Measurements from ENCODE around the gene PLA2G4E. TPM values are rescaled to one million over a fixed set of nuclear protein-coding genes. Genes with fewer than 3 reads are reported as not detected.

PLA2G4E gene
- total RNA-seq, 1 experiment from 2014 or later: not detected

DNA sequence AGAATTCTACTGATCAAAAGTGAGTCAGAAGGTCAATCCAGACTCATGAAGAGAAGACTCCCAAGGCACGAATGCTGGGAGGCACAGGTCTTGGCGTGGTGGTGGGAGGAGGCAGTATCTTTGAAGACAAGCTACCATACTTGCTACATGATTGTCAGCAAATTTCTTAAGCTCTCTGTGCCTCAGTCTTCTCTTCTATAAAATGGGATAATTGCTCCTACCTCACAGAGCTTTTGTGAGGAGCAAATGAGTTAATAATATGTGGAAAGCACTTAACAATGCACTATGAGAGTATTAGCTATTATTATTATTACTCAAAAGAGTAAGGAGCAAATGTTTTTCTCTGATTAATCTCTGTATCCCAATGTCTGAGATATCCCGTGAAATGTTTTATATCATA lies 84.7 kb downstream of the PLA2G4E start:
- no peak for DNase-seq (ENCODE audit: low spot score)
- no peaks in the 10 kb centered on the region for H3K36me3 ChIP-seq (ENCODE audit: insufficient read depth, low read length, poor library complexity, severe bottlenecking)
- peaks cover 14% of the 10 kb centered on the region for H3K4me1 ChIP-seq (ENCODE audit: insufficient read depth, low read length, poor library complexity, severe bottlenecking)
- BruUV-seq (replicated peaks): no TSS peak
- intact Hi-C loops (cut with micrococcal nuclease; ENCODE audit: unreplicated experiment): no loop called here
- no peak overlapping the region for H3K27ac ChIP-seq (ENCODE audit: low read depth, low read length, poor library complexity, severe bottlenecking)
- no peak overlapping the region for H3K4me3 ChIP-seq (ENCODE audit: low read depth, low read length, poor library complexity, severe bottlenecking)
- ChIA-PET POLR2A (ENCODE audit: low non-redundant PET) (no interaction called here), CTCF (no interaction called here)
- no peaks in the 10 kb centered on the region for H3K27me3 ChIP-seq (replicated peaks; ENCODE audit: insufficient read depth, low read depth, low read length, poor library complexity)
- no peak for TF ChIP-seq EZH2 (IDR thresholded peaks at IDR 0.05; ENCODE audit: borderline replicate concordance, low read depth, low read length, poor library complexity, severe bottlenecking)
- TF ChIP-seq, protein P1, sequence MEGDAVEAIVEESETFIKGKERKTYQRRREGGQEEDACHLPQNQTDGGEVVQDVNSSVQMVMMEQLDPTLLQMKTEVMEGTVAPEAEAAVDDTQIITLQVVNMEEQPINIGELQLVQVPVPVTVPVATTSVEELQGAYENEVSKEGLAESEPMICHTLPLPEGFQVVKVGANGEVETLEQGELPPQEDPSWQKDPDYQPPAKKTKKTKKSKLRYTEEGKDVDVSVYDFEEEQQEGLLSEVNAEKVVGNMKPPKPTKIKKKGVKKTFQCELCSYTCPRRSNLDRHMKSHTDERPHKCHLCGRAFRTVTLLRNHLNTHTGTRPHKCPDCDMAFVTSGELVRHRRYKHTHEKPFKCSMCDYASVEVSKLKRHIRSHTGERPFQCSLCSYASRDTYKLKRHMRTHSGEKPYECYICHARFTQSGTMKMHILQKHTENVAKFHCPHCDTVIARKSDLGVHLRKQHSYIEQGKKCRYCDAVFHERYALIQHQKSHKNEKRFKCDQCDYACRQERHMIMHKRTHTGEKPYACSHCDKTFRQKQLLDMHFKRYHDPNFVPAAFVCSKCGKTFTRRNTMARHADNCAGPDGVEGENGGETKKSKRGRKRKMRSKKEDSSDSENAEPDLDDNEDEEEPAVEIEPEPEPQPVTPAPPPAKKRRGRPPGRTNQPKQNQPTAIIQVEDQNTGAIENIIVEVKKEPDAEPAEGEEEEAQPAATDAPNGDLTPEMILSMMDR (conservative IDR thresholded peaks at IDR 0.05; ENCODE audit: low read depth, low read length): no peak
- no peaks in the 10 kb centered on the region for H3K9me3 ChIP-seq (ENCODE audit: low read depth, low read length, poor library complexity, severe bottlenecking)

DNA sequence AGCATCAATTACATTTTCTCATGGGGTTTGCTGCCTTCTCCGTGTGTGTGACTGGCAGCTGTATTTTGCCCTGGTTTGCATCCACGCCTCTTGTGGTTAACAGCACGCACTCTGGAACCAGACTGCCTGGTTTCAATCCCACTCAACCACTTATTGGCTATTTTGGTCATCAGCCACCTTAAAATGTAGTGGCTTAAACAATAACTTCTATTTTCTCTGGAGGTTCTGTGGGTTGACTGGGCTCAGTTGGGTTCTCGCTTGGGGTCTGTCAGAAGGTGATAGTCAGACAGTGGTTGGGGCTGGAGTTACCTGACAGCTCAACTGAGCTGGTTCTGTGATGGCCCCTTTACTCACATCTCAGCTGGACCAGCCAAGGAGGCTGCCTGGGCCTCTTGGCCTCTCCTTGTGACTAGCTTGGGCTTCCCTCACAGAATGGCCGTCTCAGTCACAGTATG lies 85.2 kb downstream of the PLA2G4E start:
- Histone ChIP-seq H3K27me3 (replicated peaks; ENCODE audit: insufficient read depth, low read depth, low read length, poor library complexity) (no peaks in the 10 kb centered on the region), H3K4me1 (ENCODE audit: insufficient read depth, low read length, poor library complexity, severe bottlenecking) (peaks cover 15% of the 10 kb centered on the region), H3K36me3 (ENCODE audit: insufficient read depth, low read length, poor library complexity, severe bottlenecking) (no peaks in the 10 kb centered on the region), H3K27ac (ENCODE audit: low read depth, low read length, poor library complexity, severe bottlenecking) (peak overlapping the region; percentile 62), H3K9me3 (ENCODE audit: low read depth, low read length, poor library complexity, severe bottlenecking) (no peaks in the 10 kb centered on the region), H3K4me3 (ENCODE audit: low read depth, low read length, poor library complexity, severe bottlenecking) (no peak overlapping the region)
- no peak for TF ChIP-seq EZH2 (IDR thresholded peaks at IDR 0.05; ENCODE audit: borderline replicate concordance, low read depth, low read length, poor library complexity, severe bottlenecking)
- TF ChIP-seq, protein P1 (conservative IDR thresholded peaks at IDR 0.05; ENCODE audit: low read depth, low read length): no peak
- no peak for DNase-seq (ENCODE audit: low spot score)
- BruUV-seq (replicated peaks): no TSS peak
- intact Hi-C loops (cut with micrococcal nuclease; ENCODE audit: unreplicated experiment): no loop called here
- POLR2A ChIA-PET (ENCODE audit: low non-redundant PET): no interaction called here
- CTCF ChIA-PET: no interaction called here

DNA sequence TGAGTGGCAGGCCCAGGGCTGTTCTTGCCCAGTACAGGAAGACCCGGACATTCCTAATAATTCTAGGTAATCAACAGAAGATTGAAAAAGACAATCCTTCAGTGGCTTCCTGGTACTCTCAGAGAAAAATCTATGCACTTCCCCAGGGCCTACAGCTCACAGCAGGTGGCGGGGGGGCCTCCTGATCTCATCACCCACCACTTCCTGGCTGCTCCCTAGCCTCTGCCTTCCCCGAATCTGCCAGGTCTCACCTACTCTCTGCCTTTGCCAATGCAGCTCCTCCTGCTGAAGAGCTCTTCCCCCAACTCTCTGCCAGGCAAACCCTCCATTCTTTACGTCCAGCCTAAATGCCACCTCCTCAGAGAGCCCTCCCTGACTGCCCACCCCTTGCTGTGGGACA lies 86.0 kb downstream of the PLA2G4E start:
- no peak overlapping the region for H3K4me3 ChIP-seq (ENCODE audit: low read depth, low read length, poor library complexity, severe bottlenecking)
- H3K4me1 ChIP-seq (ENCODE audit: insufficient read depth, low read length, poor library complexity, severe bottlenecking): peaks cover 18% of the 10 kb centered on the region
- H3K9me3 ChIP-seq (ENCODE audit: low read depth, low read length, poor library complexity, severe bottlenecking): no peaks in the 10 kb centered on the region
- peak; percentile 82 for DNase-seq (ENCODE audit: low spot score)
- no peak for TF ChIP-seq EZH2 (IDR thresholded peaks at IDR 0.05; ENCODE audit: borderline replicate concordance, low read depth, low read length, poor library complexity, severe bottlenecking)
- TF ChIP-seq, protein P1 (conservative IDR thresholded peaks at IDR 0.05; ENCODE audit: low read depth, low read length): no peak
- ChIA-PET CTCF (no interaction called here), POLR2A (ENCODE audit: low non-redundant PET) (interaction anchor here (0.7 kb wide), 1 partner anchor 7 kb away, joined by 8 read pairs; no protein-coding TSS in a partner anchor)
- intact Hi-C loops (cut with micrococcal nuclease; ENCODE audit: unreplicated experiment): no loop called here
- no TSS peak for BruUV-seq (replicated peaks)
- H3K27me3 ChIP-seq (replicated peaks; ENCODE audit: insufficient read depth, low read depth, low read length, poor library complexity): no peaks in the 10 kb centered on the region
- no peaks in the 10 kb centered on the region for H3K36me3 ChIP-seq (ENCODE audit: insufficient read depth, low read length, poor library complexity, severe bottlenecking)
- peak overlapping the region; percentile 62 for H3K27ac ChIP-seq (ENCODE audit: low read depth, low read length, poor library complexity, severe bottlenecking)
